T-helper 17 cell (primary cell): ENCODE measurements around the gene RUVBL1. TPM values are rescaled to one million over a fixed set of nuclear protein-coding genes. Genes with fewer than 3 reads are reported as not detected.

Experiments used
- ATAC-seq: fragments of 150-1000 bp; cut with Tn5 transposase; 2 replicates; pipeline ENCODE4 v1.10.0; 2021; ENCODE audit warnings: mild to moderate bottlenecking, moderate library complexity
- DNase-seq, 3 donors: peaks; one replicate each; pipeline versions ENCODE4 v3.0.0 to v3.0.0-alpha.2; 2020 to 2021
- H3K9me3 ChIP-seq: one replicate; pipeline ENCODE4 v1.7.0; 2013; ENCODE audit warnings: low read length, mild to moderate bottlenecking; ENCODE audit not compliant: control insufficient read depth, poor library complexity, severe bottlenecking
- H3K27ac Mint-ChIP-seq: one replicate; pipeline ENCODE4 v1.8.0; 2022; ENCODE audit warnings: mild to moderate bottlenecking, moderate library complexity, mixed read lengths
- H3K27me3 Mint-ChIP-seq: one replicate; pipeline ENCODE4 v1.8.0; 2022; ENCODE audit warnings: mixed read lengths
- H3K36me3 Mint-ChIP-seq: one replicate; pipeline ENCODE4 v1.8.0; 2022; ENCODE audit warnings: low read depth, mixed read lengths
- H3K4me1 Mint-ChIP-seq: one replicate; pipeline ENCODE4 v1.8.0; 2022; ENCODE audit warnings: mild to moderate bottlenecking, mixed read lengths
- H3K4me3 Mint-ChIP-seq: one replicate; pipeline ENCODE4 v1.8.0; 2022; ENCODE audit warnings: mild to moderate bottlenecking, moderate library complexity, mixed read lengths
- total RNA-seq, 4 donors: library from RNA in 2 of 4; stranded (reverse) in 2 of 4; gene quantifications; one replicate each; pipeline ENCODE4 v1.2.3 and lab custom pipeline; 2022 to 2026

The RUVBL1 gene
- total RNA-seq, 2 donors from 2014 or later = 18.5 to 21.3 TPM

DNA sequence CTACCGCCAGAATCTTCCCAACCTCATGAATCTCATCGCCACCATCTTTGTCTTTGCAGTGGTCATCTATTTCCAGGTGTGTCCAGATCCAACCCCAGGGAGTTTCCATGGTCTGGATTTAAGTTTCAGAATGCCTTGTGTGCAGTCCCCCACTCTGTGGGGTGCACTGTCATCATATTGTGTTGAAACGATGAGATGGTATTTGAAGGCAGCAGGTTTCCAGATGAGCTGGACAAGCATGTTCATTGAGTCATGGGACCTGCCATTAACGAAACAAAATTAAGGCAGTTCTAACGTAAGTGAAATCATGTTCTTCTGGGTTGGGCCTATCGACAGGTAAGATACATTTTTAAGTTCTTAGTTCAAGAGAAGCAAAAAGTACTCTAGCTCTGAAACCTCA lies 58.6 kb downstream of the RUVBL1 start:
- DNase-seq = no peak
- Mint-ChIP-seq H3K4me3 (no peak overlapping the region), H3K27me3 (no peaks in the 10 kb centered on the region), H3K36me3 (peaks cover 28% of the 10 kb centered on the region), H3K27ac (no peak overlapping the region), H3K4me1 (peaks cover 21% of the 10 kb centered on the region)
- no peaks in the 10 kb centered on the region for H3K9me3 ChIP-seq
- ATAC-seq = no peak

DNA sequence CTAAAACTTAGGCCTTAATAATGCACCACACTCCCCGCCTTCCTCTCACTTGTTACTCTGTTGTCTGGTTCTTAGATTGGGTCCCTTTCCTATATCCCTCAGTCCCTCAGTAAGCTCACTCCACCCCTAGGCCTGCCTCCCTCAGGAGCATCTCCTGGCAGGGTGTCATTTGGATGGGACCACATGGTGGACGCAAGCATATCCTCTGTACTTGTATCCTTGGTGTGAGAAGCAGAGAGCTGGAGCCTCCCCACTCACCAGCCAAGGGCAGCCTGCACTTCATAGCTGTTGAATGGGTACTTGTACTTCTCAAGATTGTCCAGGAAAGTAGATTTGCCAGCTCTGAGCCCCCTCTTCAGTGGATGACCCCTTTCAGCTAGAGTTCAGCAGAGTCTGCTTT lies 59.7 kb downstream of the RUVBL1 start:
- ATAC-seq = no peak
- Mint-ChIP-seq H3K4me1 (peaks cover 21% of the 10 kb centered on the region), H3K27ac (peak overlapping the region; percentile 67)

GRCh38 chr3:128062033-128062745 lies 61.4 kb downstream of the RUVBL1 start:
- Mint-ChIP-seq H3K36me3 (peaks cover 20% of the 10 kb centered on the region), H3K4me3 (no peak overlapping the region), H3K27me3 (no peaks in the 10 kb centered on the region), H3K27ac (peak overlapping the region; percentile 88), H3K4me1 (peaks cover 17% of the 10 kb centered on the region)
- H3K9me3 ChIP-seq = no peaks in the 10 kb centered on the region
- peak; percentile 28 for ATAC-seq
- DNase-seq = no peak

More for the DNA sequence above, 59.7 kb downstream of the RUVBL1 start:
- DNase-seq = no peak
- Mint-ChIP-seq H3K36me3 (peaks cover 30% of the 10 kb centered on the region), H3K4me3 (no peak overlapping the region), H3K27me3 (no peaks in the 10 kb centered on the region)
- H3K9me3 ChIP-seq = no peaks in the 10 kb centered on the region

GRCh38 chr3:128060473-128061381 lies 62.9 kb downstream of the RUVBL1 start:
- no peaks in the 10 kb centered on the region for H3K9me3 ChIP-seq
- DNase-seq (no peak), ATAC-seq (no peak)
- Mint-ChIP-seq H3K27me3 (no peaks in the 10 kb centered on the region), H3K4me1 (peaks cover 21% of the 10 kb centered on the region), H3K36me3 (peaks cover 20% of the 10 kb centered on the region), H3K27ac (peak overlapping the region; percentile 88), H3K4me3 (no peak overlapping the region)

- H3K36me3 Mint-ChIP-seq = peaks cover 13% of the 10 kb centered on the region
- no peaks in the 10 kb centered on the region for H3K9me3 ChIP-seq
- no peaks in the 10 kb centered on the region for H3K27me3 Mint-ChIP-seq
- DNase-seq (no peak), ATAC-seq (no peak)
- H3K27ac Mint-ChIP-seq = no peak overlapping the region
- no peak overlapping the region for H3K4me3 Mint-ChIP-seq
- H3K4me1 Mint-ChIP-seq = peaks cover 39% of the 10 kb centered on the region
These were observed 67.4 kb downstream of the RUVBL1 start for GRCh38 chr3:128056258-128056657.

DNA sequence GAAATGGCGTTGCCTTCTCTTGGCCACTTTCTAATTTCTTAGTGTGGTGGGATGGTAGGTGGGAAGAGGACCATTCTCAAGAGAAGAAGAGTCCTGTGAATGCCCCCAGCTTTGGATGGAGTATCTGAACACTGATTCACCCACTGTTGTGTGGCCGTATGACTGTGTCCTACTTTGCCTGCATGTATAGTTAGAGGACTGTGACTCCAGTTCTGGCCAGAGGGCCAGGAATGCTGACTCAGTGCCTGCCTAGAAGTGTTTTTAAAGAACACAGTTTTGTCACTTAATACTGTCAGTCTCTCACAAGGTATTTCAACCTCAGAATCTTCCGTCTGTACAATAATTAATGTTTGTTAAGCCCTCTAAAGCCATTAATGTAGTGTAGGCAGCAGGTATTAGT lies 69.2 kb downstream of the RUVBL1 start:
- Mint-ChIP-seq H3K36me3 (peaks cover 8% of the 10 kb centered on the region), H3K27me3 (no peaks in the 10 kb centered on the region), H3K27ac (peak overlapping the region; percentile 98), H3K4me1 (peaks cover 42% of the 10 kb centered on the region), H3K4me3 (peak overlapping the region; percentile 97)
- DNase-seq (no peak), ATAC-seq (no peak)
- no peaks in the 10 kb centered on the region for H3K9me3 ChIP-seq

GRCh38 chr3:128053614-128054013 lies 70.0 kb downstream of the RUVBL1 start:
- Mint-ChIP-seq H3K4me1 (peaks cover 42% of the 10 kb centered on the region), H3K27ac (peak overlapping the region; percentile 98), H3K4me3 (peak overlapping the region; percentile 97), H3K27me3 (no peaks in the 10 kb centered on the region), H3K36me3 (peaks cover 8% of the 10 kb centered on the region)
- H3K9me3 ChIP-seq = no peaks in the 10 kb centered on the region
- ATAC-seq (no peak), DNase-seq (no peak)

- DNase-seq = no peak
- H3K36me3 Mint-ChIP-seq = peaks cover 8% of the 10 kb centered on the region
- peaks cover 42% of the 10 kb centered on the region for H3K4me1 Mint-ChIP-seq
- H3K27ac Mint-ChIP-seq = peak overlapping the region; percentile 98
- ATAC-seq = no peak
- no peaks in the 10 kb centered on the region for H3K27me3 Mint-ChIP-seq
- peak overlapping the region; percentile 97 for H3K4me3 Mint-ChIP-seq
- no peaks in the 10 kb centered on the region for H3K9me3 ChIP-seq
These were observed 70.8 kb downstream of the RUVBL1 start for GRCh38 chr3:128052595-128053351.

- Mint-ChIP-seq H3K4me3 (peak within 1 kb of the TSS; percentile 97), H3K4me1 (peaks cover 40% of the 10 kb centered on the region), H3K27ac (peak within 1 kb of the TSS; percentile 98), H3K36me3 (peaks cover 8% of the 10 kb centered on the region), H3K27me3 (peaks cover 1% of the 10 kb centered on the region)
- no peaks in the 10 kb centered on the region for H3K9me3 ChIP-seq
- ATAC-seq = peak; percentile 96
- peak; percentile 94 to 97 (median 94) for DNase-seq
These were observed 71.6 kb downstream of the RUVBL1 start, which contains the start of gene SEC61A1 for GRCh38 chr3:128051837-128052594. TSS of gene SEC61A1 (plus strand) at chr3:128052437. CDS start at chr3:128052553, 116 bp downstream.

- peaks cover 8% of the 10 kb centered on the region for H3K36me3 Mint-ChIP-seq
- peaks cover 38% of the 10 kb centered on the region for H3K4me1 Mint-ChIP-seq
- DNase-seq (no peak), ATAC-seq (no peak)
- peak overlapping the region; percentile 97 for H3K4me3 Mint-ChIP-seq
- H3K9me3 ChIP-seq = no peaks in the 10 kb centered on the region
- peaks cover 7% of the 10 kb centered on the region for H3K27me3 Mint-ChIP-seq
- H3K27ac Mint-ChIP-seq = peak overlapping the region; percentile 98
These were observed 72.2 kb downstream of the RUVBL1 start for GRCh38 chr3:128051459-128051836.

- peaks cover 36% of the 10 kb centered on the region for H3K4me1 Mint-ChIP-seq
- H3K4me3 Mint-ChIP-seq = peak overlapping the region; percentile 97
- ATAC-seq (no peak), DNase-seq (no peak)
- peaks cover 14% of the 10 kb centered on the region for H3K27me3 Mint-ChIP-seq
- no peak overlapping the region for H3K27ac Mint-ChIP-seq
- peaks cover 8% of the 10 kb centered on the region for H3K36me3 Mint-ChIP-seq
- no peaks in the 10 kb centered on the region for H3K9me3 ChIP-seq
These were observed 73.0 kb downstream of the RUVBL1 start for GRCh38 chr3:128050597-128050996.

DNA sequence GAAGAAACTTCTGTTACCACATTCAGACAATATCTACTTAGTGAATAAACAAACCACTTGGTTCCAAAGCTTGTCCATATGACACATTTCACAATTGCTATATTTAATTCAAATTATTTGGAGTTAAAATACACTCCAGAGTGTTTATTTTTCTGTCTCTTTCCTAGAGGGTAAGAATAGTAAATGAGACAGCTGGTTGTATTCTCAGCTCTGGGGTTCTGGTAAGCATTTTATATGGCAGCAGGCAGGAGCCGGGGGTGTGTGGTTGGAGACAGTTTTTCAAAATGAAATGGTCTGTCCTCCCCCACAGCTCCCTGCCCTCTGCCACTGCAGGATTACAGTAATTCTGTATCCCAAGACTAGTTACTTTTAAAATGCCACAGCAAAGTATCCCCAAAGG lies 82.3 kb downstream of the RUVBL1 start:
- no peak for ATAC-seq
- H3K4me3 Mint-ChIP-seq = no peak overlapping the region

More for the DNA sequence above, 82.3 kb downstream of the RUVBL1 start:
- H3K36me3 Mint-ChIP-seq = peaks cover 2% of the 10 kb centered on the region
- H3K9me3 ChIP-seq = no peaks in the 10 kb centered on the region
- H3K4me1 Mint-ChIP-seq = no peaks in the 10 kb centered on the region
- peaks cover 22% of the 10 kb centered on the region for H3K27me3 Mint-ChIP-seq
- no peak overlapping the region for H3K27ac Mint-ChIP-seq
- no peak for DNase-seq
